Ishikawa (cell line): ENCODE data around the gene CHD1.

Experiments
- CEBPB ChIP-seq: IDR thresholded peaks from 2 replicates; pipeline ENCODE4 v1.6.1; 2012
- CREB1 ChIP-seq: IDR thresholded peaks from 2 replicates; pipeline ENCODE4 v1.6.1; 2012; ENCODE audit warnings: low read depth
- EGR1 ChIP-seq: IDR thresholded peaks from 2 replicates; pipeline ENCODE4 v1.6.1; 2012
- EP300 ChIP-seq: IDR thresholded peaks from 2 replicates; pipeline ENCODE4 v1.6.1; 2012; ENCODE audit warnings: borderline replicate concordance
- FOXM1 ChIP-seq: IDR thresholded peaks from 2 replicates; pipeline ENCODE4 v1.6.1; 2012; ENCODE audit warnings: low read depth, borderline replicate concordance
- MAX ChIP-seq: IDR thresholded peaks from 2 replicates; pipeline ENCODE4 v1.6.1; 2012
- NFIC ChIP-seq: IDR thresholded peaks from 2 replicates; pipeline ENCODE4 v1.6.1; 2012
- RAD21 ChIP-seq: IDR thresholded peaks from 2 replicates; pipeline ENCODE4 v1.6.1; 2012; ENCODE audit warnings: low read depth
- REST ChIP-seq: IDR thresholded peaks from 2 replicates; pipeline ENCODE4 v1.6.1; 2012; ENCODE audit warnings: low read depth, mild to moderate bottlenecking
- TAF1 ChIP-seq: IDR thresholded peaks from 2 replicates; pipeline ENCODE4 v1.6.1; 2012; ENCODE audit warnings: low read depth, mild to moderate bottlenecking
- TCF12 ChIP-seq: IDR thresholded peaks from 2 replicates; pipeline ENCODE4 v1.6.1; 2012; ENCODE audit warnings: low read depth
- TEAD4 ChIP-seq: IDR thresholded peaks from 2 replicates; pipeline ENCODE4 v1.6.1; 2012
- USF1 ChIP-seq: IDR thresholded peaks from 2 replicates; pipeline ENCODE4 v1.6.1; 2012
- YY1 ChIP-seq: IDR thresholded peaks from 2 replicates; pipeline ENCODE4 v1.6.1; 2012; ENCODE audit warnings: low read depth
- ZBTB7A ChIP-seq: IDR thresholded peaks from 2 replicates; pipeline ENCODE4 v1.6.1; 2012; ENCODE audit warnings: low read depth

The CHD1 gene

GRCh38 chr5:98934546-98934945 is 5.7 kb upstream of the CHD1 start:
- no peak for TF ChIP-seq YY1
- TF ChIP-seq TAF1: no peak
- no peak for TF ChIP-seq REST
- TF ChIP-seq MAX: no peak
- no peak for TF ChIP-seq FOXM1
- no peak for TF ChIP-seq NFIC
- TF ChIP-seq EP300: no peak
- no peak for TF ChIP-seq TCF12
- TF ChIP-seq USF1: no peak
- TF ChIP-seq CEBPB: no peak
- TF ChIP-seq RAD21: no peak
- no peak for TF ChIP-seq EGR1

GRCh38 chr5:98933445-98934072 is 4.8 kb upstream of the CHD1 start:
- TF ChIP-seq USF1 (no peak), NFIC (no peak), CEBPB (no peak)

GRCh38 chr5:98930972-98931762 is 2.4 kb upstream of the CHD1 start:
- TF ChIP-seq USF1 (no peak), ZBTB7A (no peak), TCF12 (no peak), NFIC (no peak), EP300 (no peak), TAF1 (no peak), MAX (no peak), YY1 (no peak), CEBPB (no peak), CREB1 (no peak), EGR1 (no peak), TEAD4 (no peak), FOXM1 (no peak), RAD21 (no peak), REST (no peak)

- TF ChIP-seq ZBTB7A (no peak), TAF1 (no peak), EP300 (no peak), TCF12 (no peak), EGR1 (no peak; the same call in 1 of the 2 replicates), NFIC (no peak), CREB1 (no peak), YY1 (no peak)
These were observed 997 bp upstream of the CHD1 start for GRCh38 chr5:98929710-98930298.
